ENCODE data around the gene RACGAP1.

RACGAP1 gene

DNA sequence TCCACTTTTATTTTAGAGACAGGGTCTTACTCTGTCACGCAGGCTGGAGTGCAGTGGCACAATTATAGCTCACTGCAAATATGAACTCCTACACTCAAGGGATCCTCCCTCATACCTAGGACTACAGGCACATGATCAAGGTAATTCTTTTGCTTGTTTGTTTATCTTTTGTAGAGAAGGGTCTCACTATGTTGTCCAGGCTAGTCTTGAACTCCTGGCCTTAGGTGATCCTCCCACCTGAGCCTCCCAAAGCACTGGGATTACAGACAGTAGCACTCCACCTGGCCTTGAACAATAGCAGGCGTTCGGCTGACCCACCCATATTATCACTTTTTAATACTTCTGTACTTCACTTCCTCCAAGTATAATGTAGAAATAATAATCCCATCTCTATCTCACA, 1.4 kb upstream of the RACGAP1 start:
- peaks cover 2% of the 10 kb centered on the region for H3K27me3 Mint-ChIP-seq
- DNase-seq (ENCODE audit: low spot score in 2 of 2): no peak
- no peak overlapping the region for H3K27ac Mint-ChIP-seq
- H3K4me1 Mint-ChIP-seq: peaks cover 9% of the 10 kb centered on the region
- H3K36me3 Mint-ChIP-seq: peaks cover 2% of the 10 kb centered on the region
- ATAC-seq (ENCODE audit: low read depth): no peak
- H3K4me3 Mint-ChIP-seq: no peak overlapping the region
- H3K9me3 Mint-ChIP-seq: peaks cover 3% of the 10 kb centered on the region

DNA sequence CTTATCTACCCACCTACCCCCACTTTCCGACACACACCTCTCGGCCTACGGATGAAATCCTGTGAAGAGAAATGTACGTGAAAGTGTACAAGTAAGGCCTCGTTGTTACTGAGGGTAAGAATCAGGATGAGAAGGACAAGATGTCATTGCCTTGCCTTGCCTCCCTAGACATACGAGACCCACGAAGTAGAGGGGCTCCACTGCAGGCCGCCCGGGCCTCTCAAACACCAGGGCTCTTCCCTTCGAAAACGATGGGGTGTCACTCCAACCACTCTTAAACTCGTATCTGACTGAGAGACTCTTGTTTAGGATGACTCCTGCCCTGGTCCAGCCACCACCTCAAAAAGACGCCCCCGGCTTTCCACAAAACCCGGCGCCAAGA, 498 bp downstream of the RACGAP1 start:
- H3K4me3 Mint-ChIP-seq: peak overlapping the region; percentile 94

DNA sequence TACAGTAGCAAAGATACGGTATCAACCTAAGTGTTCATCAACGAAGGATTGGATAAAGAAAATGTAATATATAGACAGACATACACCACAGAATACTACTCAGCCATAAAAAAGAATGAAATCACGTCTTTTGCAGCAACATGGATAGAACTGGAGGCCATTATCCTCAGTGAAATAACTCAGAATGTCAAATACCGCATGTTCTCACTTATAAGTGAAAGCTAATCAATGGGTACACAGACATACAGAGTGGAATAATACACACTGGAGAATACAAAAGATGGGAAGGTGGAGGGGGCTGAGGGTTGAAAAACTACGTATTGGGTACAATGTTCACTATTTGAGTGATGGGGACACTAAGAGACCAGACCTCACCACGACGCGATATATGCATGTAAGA, 1.1 kb downstream of the RACGAP1 start:
- Mint-ChIP-seq H3K4me1 (peaks cover 9% of the 10 kb centered on the region), H3K9me3 (peaks cover 3% of the 10 kb centered on the region), H3K27ac (no peak overlapping the region), H3K27me3 (peaks cover 2% of the 10 kb centered on the region), H3K4me3 (peak overlapping the region; percentile 94), H3K36me3 (peaks cover 2% of the 10 kb centered on the region)
- DNase-seq (ENCODE audit: low spot score in 2 of 2) (no peak), ATAC-seq (ENCODE audit: low read depth) (no peak)

More for the DNA sequence above, 498 bp downstream of the RACGAP1 start:
- peaks cover 2% of the 10 kb centered on the region for H3K36me3 Mint-ChIP-seq
- peak overlapping the region; percentile 88 for H3K27ac Mint-ChIP-seq
- peaks cover 3% of the 10 kb centered on the region for H3K9me3 Mint-ChIP-seq
- peaks cover 2% of the 10 kb centered on the region for H3K27me3 Mint-ChIP-seq
- DNase-seq (ENCODE audit: low spot score in 2 of 2): no peak
- peak; percentile 4 for ATAC-seq (ENCODE audit: low read depth)
- H3K4me1 Mint-ChIP-seq: peaks cover 9% of the 10 kb centered on the region

- H3K4me1 Mint-ChIP-seq: peaks cover 11% of the 10 kb centered on the region
- DNase-seq (ENCODE audit: low spot score in 2 of 2) (no peak), ATAC-seq (ENCODE audit: low read depth) (no peak)
- H3K27me3 Mint-ChIP-seq: peaks cover under 1% of the 10 kb centered on the region
- peaks cover 3% of the 10 kb centered on the region for H3K9me3 Mint-ChIP-seq
- no peak overlapping the region for H3K27ac Mint-ChIP-seq
- H3K36me3 Mint-ChIP-seq: peaks cover 2% of the 10 kb centered on the region
- no peak overlapping the region for H3K4me3 Mint-ChIP-seq
These were observed 2.4 kb downstream of the RACGAP1 start for GRCh38 chr12:50022903-50023302.

- Mint-ChIP-seq H3K27ac (no peak overlapping the region), H3K4me1 (peaks cover 11% of the 10 kb centered on the region), H3K9me3 (peaks cover 3% of the 10 kb centered on the region), H3K36me3 (peaks cover 2% of the 10 kb centered on the region), H3K4me3 (no peak overlapping the region), H3K27me3 (no peaks in the 10 kb centered on the region)
- ATAC-seq (ENCODE audit: low read depth) (no peak), DNase-seq (ENCODE audit: low spot score in 2 of 2) (no peak)
These were observed 4.3 kb downstream of the RACGAP1 start for GRCh38 chr12:50021031-50021430.

- Mint-ChIP-seq H3K27ac (no peak overlapping the region), H3K4me3 (no peak overlapping the region), H3K9me3 (no peaks in the 10 kb centered on the region), H3K36me3 (no peaks in the 10 kb centered on the region), H3K27me3 (no peaks in the 10 kb centered on the region), H3K4me1 (peaks cover 5% of the 10 kb centered on the region)
- no peak for DNase-seq (ENCODE audit: low spot score in 2 of 2)
- ATAC-seq (ENCODE audit: low read depth): no peak
These were observed 5.8 kb downstream of the RACGAP1 start for GRCh38 chr12:50019524-50019923.

- DNase-seq (ENCODE audit: low spot score in 2 of 2) (no peak), ATAC-seq (ENCODE audit: low read depth) (no peak)
- no peak overlapping the region for H3K27ac Mint-ChIP-seq
- no peaks in the 10 kb centered on the region for H3K9me3 Mint-ChIP-seq
- H3K36me3 Mint-ChIP-seq: no peaks in the 10 kb centered on the region
- H3K4me3 Mint-ChIP-seq: no peak overlapping the region
- H3K27me3 Mint-ChIP-seq: no peaks in the 10 kb centered on the region
- peaks cover 3% of the 10 kb centered on the region for H3K4me1 Mint-ChIP-seq
These were observed 6.3 kb downstream of the RACGAP1 start for GRCh38 chr12:50018968-50019367.

- H3K4me1 Mint-ChIP-seq: peaks cover 3% of the 10 kb centered on the region
- ATAC-seq (ENCODE audit: low read depth) (no peak), DNase-seq (ENCODE audit: low spot score in 2 of 2) (no peak)
- no peak overlapping the region for H3K27ac Mint-ChIP-seq
- H3K36me3 Mint-ChIP-seq: peaks cover 2% of the 10 kb centered on the region
- no peaks in the 10 kb centered on the region for H3K27me3 Mint-ChIP-seq
- no peaks in the 10 kb centered on the region for H3K9me3 Mint-ChIP-seq
- no peak overlapping the region for H3K4me3 Mint-ChIP-seq
These were observed 7.1 kb downstream of the RACGAP1 start for GRCh38 chr12:50018154-50018553.

GRCh38 chr12:50017641-50018040, 7.7 kb downstream of the RACGAP1 start:
- no peaks in the 10 kb centered on the region for H3K9me3 Mint-ChIP-seq
- no peaks in the 10 kb centered on the region for H3K27me3 Mint-ChIP-seq
- peaks cover 3% of the 10 kb centered on the region for H3K4me1 Mint-ChIP-seq
- no peak overlapping the region for H3K27ac Mint-ChIP-seq
- no peak overlapping the region for H3K4me3 Mint-ChIP-seq
- ATAC-seq (ENCODE audit: low read depth) (no peak), DNase-seq (ENCODE audit: low spot score in 2 of 2) (no peak)
- H3K36me3 Mint-ChIP-seq: peaks cover 2% of the 10 kb centered on the region

GRCh38 chr12:50016501-50017475, 8.5 kb downstream of the RACGAP1 start:
- H3K27ac Mint-ChIP-seq: no peak overlapping the region
- H3K4me3 Mint-ChIP-seq: no peak overlapping the region
- peaks cover 3% of the 10 kb centered on the region for H3K4me1 Mint-ChIP-seq
- H3K9me3 Mint-ChIP-seq: no peaks in the 10 kb centered on the region
- ATAC-seq (ENCODE audit: low read depth) (no peak), DNase-seq (ENCODE audit: low spot score in 2 of 2) (no peak)
- H3K36me3 Mint-ChIP-seq: peaks cover 2% of the 10 kb centered on the region
- no peaks in the 10 kb centered on the region for H3K27me3 Mint-ChIP-seq

DNA sequence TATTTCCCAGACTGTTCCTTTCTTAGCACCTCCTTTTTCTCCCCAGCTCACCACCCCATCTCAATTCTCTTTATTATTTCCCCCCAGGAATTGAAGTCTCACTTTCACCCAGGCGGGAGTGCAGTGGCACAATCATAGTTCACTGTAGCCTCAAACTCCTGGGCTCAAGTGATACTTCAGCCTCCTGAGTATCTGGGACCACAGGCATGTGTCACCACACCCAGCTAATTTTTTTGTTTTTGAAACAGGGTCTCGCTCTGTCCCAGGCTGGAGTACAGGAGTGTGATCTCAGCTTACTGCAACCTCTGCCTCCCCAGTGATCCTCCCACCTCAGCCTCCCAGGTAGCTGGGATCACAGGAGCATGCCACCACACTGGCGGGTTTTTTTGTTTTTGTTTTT, 11.0 kb downstream of the RACGAP1 start:
- Mint-ChIP-seq H3K4me1 (peaks cover 3% of the 10 kb centered on the region), H3K4me3 (no peak overlapping the region), H3K9me3 (no peaks in the 10 kb centered on the region), H3K27ac (no peak overlapping the region), H3K36me3 (peaks cover 3% of the 10 kb centered on the region), H3K27me3 (no peaks in the 10 kb centered on the region)
- DNase-seq (ENCODE audit: low spot score in 2 of 2) (no peak), ATAC-seq (ENCODE audit: low read depth) (no peak)

- Mint-ChIP-seq H3K4me1 (no peaks in the 10 kb centered on the region), H3K4me3 (no peak overlapping the region), H3K36me3 (peaks cover 3% of the 10 kb centered on the region), H3K27me3 (no peaks in the 10 kb centered on the region), H3K9me3 (no peaks in the 10 kb centered on the region), H3K27ac (no peak overlapping the region)
- ATAC-seq (ENCODE audit: low read depth): no peak
- no peak for DNase-seq (ENCODE audit: low spot score in 2 of 2)
These were observed 11.7 kb downstream of the RACGAP1 start for GRCh38 chr12:50013361-50014147.

DNA sequence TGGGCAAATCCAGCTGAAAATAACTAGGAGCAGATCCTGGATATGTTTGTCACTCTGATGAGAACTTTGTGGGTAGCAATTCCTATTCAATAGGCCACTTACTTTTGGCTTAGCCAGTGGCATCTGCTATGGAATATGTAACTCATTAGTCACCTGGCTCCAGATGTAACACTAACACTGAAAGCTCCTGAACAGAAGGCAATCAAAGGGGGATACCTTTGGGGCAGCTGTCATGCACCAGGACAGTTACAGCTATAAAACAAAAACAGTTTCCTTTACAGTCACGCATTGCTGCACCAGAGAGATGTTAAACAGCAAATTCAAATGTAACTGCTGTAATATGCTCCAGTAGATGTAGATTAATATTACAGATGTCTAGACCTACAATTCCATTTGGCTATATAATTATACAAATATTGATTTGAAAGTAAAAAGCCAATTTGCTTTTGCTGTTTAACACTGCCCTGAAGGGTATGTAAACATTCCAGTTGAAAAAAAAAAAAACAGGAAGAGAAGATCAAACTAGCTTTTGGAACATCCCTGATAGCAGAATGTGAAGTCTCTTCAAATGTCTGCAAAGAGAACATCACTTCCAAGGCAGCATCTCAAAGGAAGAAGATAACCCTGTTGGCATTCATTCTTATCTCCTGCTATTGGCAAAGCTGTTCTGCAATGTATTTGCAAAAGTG, 18.4 kb downstream of the RACGAP1 start:
- H3K27ac Mint-ChIP-seq: no peak overlapping the region
- no peak for ATAC-seq (ENCODE audit: low read depth)
- no peak overlapping the region for H3K4me3 Mint-ChIP-seq
- H3K36me3 Mint-ChIP-seq: peaks cover 5% of the 10 kb centered on the region
- no peaks in the 10 kb centered on the region for H3K27me3 Mint-ChIP-seq
- DNase-seq (ENCODE audit: low spot score in 2 of 2): no peak
- peaks cover 2% of the 10 kb centered on the region for H3K4me1 Mint-ChIP-seq
- H3K9me3 Mint-ChIP-seq: no peaks in the 10 kb centered on the region

DNA sequence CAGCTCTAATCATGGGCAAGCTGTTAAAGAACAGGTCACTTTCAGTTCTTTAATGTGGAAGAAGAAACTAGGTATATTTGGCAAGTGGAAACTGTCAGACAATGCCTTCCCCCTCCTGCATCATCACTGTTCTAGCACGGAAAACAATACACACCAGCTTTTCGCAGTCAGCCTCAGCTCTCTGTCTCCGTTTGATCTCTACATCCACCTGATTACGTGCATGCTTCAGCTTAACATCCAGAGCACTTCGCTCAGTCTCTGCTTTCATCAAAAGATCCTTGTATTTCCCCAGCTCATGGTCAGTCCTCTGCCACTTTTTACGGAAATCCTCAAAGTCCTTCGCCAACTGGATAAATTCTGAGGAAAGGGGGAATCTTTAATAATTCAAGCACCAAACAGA, 19.0 kb downstream of the RACGAP1 start:
- no peaks in the 10 kb centered on the region for H3K27me3 Mint-ChIP-seq
- H3K4me1 Mint-ChIP-seq: peaks cover 2% of the 10 kb centered on the region
- DNase-seq (ENCODE audit: low spot score in 2 of 2) (no peak), ATAC-seq (ENCODE audit: low read depth) (no peak)
- peaks cover 5% of the 10 kb centered on the region for H3K36me3 Mint-ChIP-seq
- H3K4me3 Mint-ChIP-seq: no peak overlapping the region
- H3K27ac Mint-ChIP-seq: no peak overlapping the region
- no peaks in the 10 kb centered on the region for H3K9me3 Mint-ChIP-seq

Data from memory B cell (primary cell).